Mononuclear cell (primary cell): ENCODE results near the gene MUC4. TPM values are rescaled to one million over a fixed set of nuclear protein-coding genes. Genes with fewer than 3 reads are reported as not detected.

ENCODE experiments used
- H3K27me3 ChIP-seq: 2 replicates; pipeline ENCODE4 v1.6.0; 2011; ENCODE audit warnings: low read length, control low read depth; ENCODE audit not compliant: insufficient read depth
- H3K4me1 ChIP-seq: 2 replicates; pipeline ENCODE4 v1.5.1; 2011; ENCODE audit warnings: mild to moderate bottlenecking, low read length, control low read depth; ENCODE audit not compliant: insufficient read depth
- H3K4me3 ChIP-seq: 2 replicates; pipeline ENCODE4 v1.5.1; 2011; ENCODE audit warnings: mild to moderate bottlenecking, low read length, moderate library complexity
- H3K9me3 ChIP-seq: 2 replicates; pipeline ENCODE4 v1.5.1; 2011; ENCODE audit warnings: low read depth, mild to moderate bottlenecking, control low read depth, low read length
- total RNA-seq: library from RNA; depleted of rRNA; stranded (reverse); fragments of >200 nt; gene quantifications from one replicate; pipeline ENCODE4 v1.2.3, GENCODE V29; 2012

Gene MUC4
- total RNA-seq = under 0.01 TPM

GRCh38 chr3:195811756-195812155 lies at the start of gene MUC4:
TSS of gene MUC4 (minus strand) at chr3:195811929. CDS start at chr3:195811817, 112 bp downstream.
- H3K9me3 ChIP-seq = no peaks in the 10 kb centered on the region

GRCh38 chr3:195860456-195860855 lies 48.7 kb upstream of the MUC4 start:
- Histone ChIP-seq H3K27me3 (peaks cover 4% of the 10 kb centered on the region), H3K9me3 (no peaks in the 10 kb centered on the region), H3K4me1 (peaks cover 6% of the 10 kb centered on the region), H3K4me3 (no peak overlapping the region)

More at GRCh38 chr3:195811756-195812155, at the start of gene MUC4:
- Histone ChIP-seq H3K4me3 (no peak within 1 kb of the TSS), H3K27me3 (no peaks in the 10 kb centered on the region), H3K4me1 (no peaks in the 10 kb centered on the region)

- peaks cover 6% of the 10 kb centered on the region for H3K4me1 ChIP-seq
- H3K27me3 ChIP-seq = peaks cover 4% of the 10 kb centered on the region
- no peak overlapping the region for H3K4me3 ChIP-seq
- no peaks in the 10 kb centered on the region for H3K9me3 ChIP-seq
Observed at GRCh38 chr3:195859846-195860411, 48.2 kb upstream of the MUC4 start.

GRCh38 chr3:195859061-195859845 lies 47.5 kb upstream of the MUC4 start:
- Histone ChIP-seq H3K27me3 (peaks cover 4% of the 10 kb centered on the region), H3K4me1 (peaks cover 6% of the 10 kb centered on the region), H3K4me3 (no peak overlapping the region), H3K9me3 (no peaks in the 10 kb centered on the region)

- peaks cover 6% of the 10 kb centered on the region for H3K4me1 ChIP-seq
- H3K27me3 ChIP-seq = peaks cover 4% of the 10 kb centered on the region
- H3K9me3 ChIP-seq = no peaks in the 10 kb centered on the region
- H3K4me3 ChIP-seq = no peak overlapping the region
Observed at GRCh38 chr3:195856410-195857084, 44.8 kb upstream of the MUC4 start.

GRCh38 chr3:195855471-195856409 lies 44.0 kb upstream of the MUC4 start:
- Histone ChIP-seq H3K9me3 (no peaks in the 10 kb centered on the region), H3K4me1 (peaks cover 9% of the 10 kb centered on the region), H3K27me3 (peaks cover 4% of the 10 kb centered on the region)

GRCh38 chr3:195854628-195855294 lies 43.0 kb upstream of the MUC4 start:
- Histone ChIP-seq H3K4me1 (peaks cover 8% of the 10 kb centered on the region), H3K27me3 (peaks cover 4% of the 10 kb centered on the region), H3K9me3 (no peaks in the 10 kb centered on the region), H3K4me3 (no peak overlapping the region)

More at GRCh38 chr3:195855471-195856409, 44.0 kb upstream of the MUC4 start:
- H3K4me3 ChIP-seq = no peak overlapping the region

GRCh38 chr3:195853996-195854395 lies 42.3 kb upstream of the MUC4 start:
- no peak overlapping the region for H3K4me3 ChIP-seq
- peaks cover 4% of the 10 kb centered on the region for H3K4me1 ChIP-seq
- no peaks in the 10 kb centered on the region for H3K9me3 ChIP-seq
- H3K27me3 ChIP-seq = peaks cover 4% of the 10 kb centered on the region

GRCh38 chr3:195853036-195853435 lies 41.3 kb upstream of the MUC4 start:
- H3K27me3 ChIP-seq = peaks cover 4% of the 10 kb centered on the region
- peaks cover 4% of the 10 kb centered on the region for H3K4me1 ChIP-seq
- H3K9me3 ChIP-seq = no peaks in the 10 kb centered on the region
- H3K4me3 ChIP-seq = no peak overlapping the region

GRCh38 chr3:195850857-195851543 lies 39.3 kb upstream of the MUC4 start:
- Histone ChIP-seq H3K27me3 (no peaks in the 10 kb centered on the region), H3K4me1 (peaks cover 4% of the 10 kb centered on the region), H3K9me3 (no peaks in the 10 kb centered on the region), H3K4me3 (no peak overlapping the region)

- Histone ChIP-seq H3K9me3 (no peaks in the 10 kb centered on the region), H3K27me3 (no peaks in the 10 kb centered on the region), H3K4me3 (no peak overlapping the region), H3K4me1 (peaks cover 4% of the 10 kb centered on the region)
Observed at GRCh38 chr3:195849322-195850074, 37.8 kb upstream of the MUC4 start.

- H3K27me3 ChIP-seq = no peaks in the 10 kb centered on the region
Observed at GRCh38 chr3:195847055-195847950, 35.6 kb upstream of the MUC4 start.

More at GRCh38 chr3:195847055-195847950, 35.6 kb upstream of the MUC4 start:
- Histone ChIP-seq H3K9me3 (no peaks in the 10 kb centered on the region), H3K4me3 (no peak overlapping the region), H3K4me1 (peaks cover 4% of the 10 kb centered on the region)
